Effector memory CD4-positive, alpha-beta T cell (primary cell): Measurements from ENCODE around the gene NCBP3.

ENCODE experiments used
- DNase-seq, 3 donors: peaks; one replicate each; pipeline ENCODE4 v3.0.0-alpha.2; 2020
- H3K27ac ChIP-seq: 2 replicates; pipeline ENCODE4 v1.7.0; 2013; ENCODE audit warnings: mild to moderate bottlenecking, low read length, moderate library complexity; ENCODE audit not compliant: insufficient read depth, poor library complexity, severe bottlenecking
- H3K27me3 ChIP-seq: replicated peaks from 2 replicates; pipeline ENCODE4 v1.7.0; 2013; ENCODE audit warnings: mild to moderate bottlenecking, low read length; ENCODE audit not compliant: insufficient read depth, control insufficient read depth, poor library complexity, severe bottlenecking
- H3K36me3 ChIP-seq: 2 replicates; pipeline ENCODE4 v1.7.0; 2013; ENCODE audit warnings: mild to moderate bottlenecking, low read length, moderate library complexity; ENCODE audit not compliant: control insufficient read depth, insufficient read depth
- H3K4me1 ChIP-seq: 2 replicates; pipeline ENCODE4 v1.7.0; 2013; ENCODE audit warnings: low read length, mild to moderate bottlenecking; ENCODE audit not compliant: control insufficient read depth, insufficient read depth, poor library complexity, severe bottlenecking
- H3K4me3 ChIP-seq: 2 replicates; pipeline ENCODE4 v1.7.0; 2013; ENCODE audit warnings: low read length, low read depth, mild to moderate bottlenecking; ENCODE audit not compliant: insufficient read depth, poor library complexity, severe bottlenecking
- H3K9me3 ChIP-seq: 2 replicates; pipeline ENCODE4 v1.7.0; 2013; ENCODE audit warnings: mild to moderate bottlenecking, low read length, moderate library complexity; ENCODE audit not compliant: control insufficient read depth

Gene NCBP3

DNA sequence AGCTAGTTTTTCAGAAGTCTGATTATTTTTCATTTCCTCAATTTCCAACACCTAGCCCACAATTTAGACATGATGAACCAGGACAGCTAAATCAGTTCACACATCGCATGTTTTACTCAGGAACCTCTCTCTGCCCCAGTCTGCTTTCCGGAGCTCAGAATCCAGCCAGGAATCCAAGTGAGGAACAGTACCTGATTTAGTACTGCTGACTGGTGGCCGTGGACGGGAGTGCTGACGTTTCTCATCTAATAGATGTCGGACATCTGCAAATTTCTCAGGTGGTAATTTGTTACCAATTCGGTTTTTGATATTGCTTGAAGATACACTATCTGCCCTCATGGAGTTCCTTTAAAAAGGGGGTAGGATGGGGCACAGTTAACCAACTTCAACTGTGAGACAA, 30.1 kb downstream of the NCBP3 start:
- Histone ChIP-seq H3K27me3 (no peaks in the 10 kb centered on the region), H3K27ac (no peak overlapping the region), H3K9me3 (no peaks in the 10 kb centered on the region), H3K4me3 (no peak overlapping the region), H3K4me1 (no peaks in the 10 kb centered on the region), H3K36me3 (peaks cover 67% of the 10 kb centered on the region)
- no peak for DNase-seq

DNA sequence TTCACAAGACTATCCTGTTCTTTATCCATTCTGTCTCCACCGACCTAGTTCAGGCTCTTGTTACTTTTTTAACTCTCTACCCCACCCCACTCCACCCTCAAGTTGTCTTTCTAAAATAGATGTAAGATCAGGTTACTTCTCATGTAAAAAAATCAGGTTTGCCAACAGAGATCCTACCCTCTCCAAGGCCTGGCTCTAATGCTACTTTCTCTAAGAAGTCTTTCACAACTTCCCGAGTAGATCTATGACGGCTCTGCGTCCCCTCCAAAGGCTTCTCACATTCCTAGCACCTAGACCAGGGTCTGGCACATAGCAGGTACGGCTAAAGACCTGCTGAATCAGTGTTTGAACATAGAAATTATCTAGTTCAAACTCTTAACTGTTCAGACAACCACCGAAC, 30.9 kb downstream of the NCBP3 start:
- Histone ChIP-seq H3K4me3 (no peak overlapping the region), H3K36me3 (peaks cover 69% of the 10 kb centered on the region), H3K27me3 (no peaks in the 10 kb centered on the region), H3K9me3 (no peaks in the 10 kb centered on the region), H3K27ac (no peak overlapping the region), H3K4me1 (no peaks in the 10 kb centered on the region)
- no peak for DNase-seq

- Histone ChIP-seq H3K36me3 (peaks cover 68% of the 10 kb centered on the region), H3K4me3 (no peak overlapping the region), H3K9me3 (no peaks in the 10 kb centered on the region), H3K27ac (no peak overlapping the region), H3K4me1 (no peaks in the 10 kb centered on the region), H3K27me3 (no peaks in the 10 kb centered on the region)
- DNase-seq = no peak
These were observed 31.7 kb downstream of the NCBP3 start for GRCh38 chr17:3814361-3814760.

DNA sequence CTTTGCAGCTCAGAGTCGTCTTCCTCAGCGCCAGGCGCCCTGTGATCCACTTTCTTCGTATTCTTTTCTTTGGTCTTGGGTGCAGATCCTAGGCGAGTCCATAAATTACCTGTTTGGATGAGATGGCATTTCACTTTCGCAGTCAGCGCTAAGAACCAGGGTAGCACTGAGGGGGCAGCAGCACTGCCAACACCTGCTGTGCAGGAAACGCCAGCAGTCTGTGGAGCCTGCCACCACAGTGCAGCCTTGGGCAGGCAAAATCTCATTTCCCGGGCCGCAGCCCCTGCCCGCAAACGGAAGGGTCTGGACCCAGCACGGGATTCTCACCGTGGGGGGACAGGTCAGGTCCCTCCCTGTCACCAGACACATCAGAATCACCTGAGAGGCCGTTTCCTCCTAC, 32.9 kb downstream of the NCBP3 start:
- H3K4me1 ChIP-seq = no peaks in the 10 kb centered on the region
- H3K4me3 ChIP-seq = no peak overlapping the region
- H3K27ac ChIP-seq = no peak overlapping the region
- H3K27me3 ChIP-seq = no peaks in the 10 kb centered on the region
- H3K36me3 ChIP-seq = peaks cover 63% of the 10 kb centered on the region
- DNase-seq = no peak
- no peaks in the 10 kb centered on the region for H3K9me3 ChIP-seq

DNA sequence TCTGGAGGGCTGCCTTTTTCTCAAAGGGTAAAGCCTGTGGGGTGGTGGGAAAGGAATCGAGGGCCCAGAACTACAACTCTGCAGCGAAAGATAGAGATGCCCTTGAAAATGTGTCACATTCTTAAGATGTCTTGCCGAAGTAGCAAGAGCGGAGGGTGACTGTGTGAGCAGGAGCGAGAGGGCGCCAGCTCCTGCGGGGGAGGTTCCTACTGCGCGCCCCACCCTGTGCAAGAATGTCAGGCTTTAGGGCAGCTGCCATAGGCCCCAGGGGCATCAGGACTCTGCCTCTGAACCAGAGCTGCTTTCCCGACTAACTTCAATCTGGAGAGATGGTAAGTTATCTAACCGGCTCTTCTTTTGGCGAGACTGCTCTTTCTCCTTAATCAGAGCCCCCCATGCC, 33.3 kb downstream of the NCBP3 start:
- no peaks in the 10 kb centered on the region for H3K27me3 ChIP-seq
- no peak overlapping the region for H3K4me3 ChIP-seq
- H3K4me1 ChIP-seq = no peaks in the 10 kb centered on the region
- H3K27ac ChIP-seq = no peak overlapping the region
- H3K9me3 ChIP-seq = no peaks in the 10 kb centered on the region
- DNase-seq = no peak
- peaks cover 65% of the 10 kb centered on the region for H3K36me3 ChIP-seq

- peaks cover 65% of the 10 kb centered on the region for H3K36me3 ChIP-seq
These were observed 33.8 kb downstream of the NCBP3 start for GRCh38 chr17:3812284-3812683.

GRCh38 chr17:3810019-3810418, 36.0 kb downstream of the NCBP3 start:
- no peak for DNase-seq
- Histone ChIP-seq H3K27ac (no peak overlapping the region), H3K36me3 (peaks cover 47% of the 10 kb centered on the region), H3K27me3 (no peaks in the 10 kb centered on the region), H3K4me1 (no peaks in the 10 kb centered on the region), H3K4me3 (no peak overlapping the region), H3K9me3 (no peaks in the 10 kb centered on the region)

More at GRCh38 chr17:3812284-3812683, 33.8 kb downstream of the NCBP3 start:
- H3K27ac ChIP-seq = no peak overlapping the region
- no peaks in the 10 kb centered on the region for H3K27me3 ChIP-seq
- no peak overlapping the region for H3K4me3 ChIP-seq
- H3K4me1 ChIP-seq = no peaks in the 10 kb centered on the region
- H3K9me3 ChIP-seq = no peaks in the 10 kb centered on the region
- DNase-seq = no peak

GRCh38 chr17:3809135-3809534, 36.9 kb downstream of the NCBP3 start:
- DNase-seq = no peak
- H3K4me3 ChIP-seq = no peak overlapping the region
- H3K36me3 ChIP-seq = peaks cover 44% of the 10 kb centered on the region
- H3K27me3 ChIP-seq = no peaks in the 10 kb centered on the region
- no peaks in the 10 kb centered on the region for H3K9me3 ChIP-seq
- H3K27ac ChIP-seq = no peak overlapping the region
- no peaks in the 10 kb centered on the region for H3K4me1 ChIP-seq

DNA sequence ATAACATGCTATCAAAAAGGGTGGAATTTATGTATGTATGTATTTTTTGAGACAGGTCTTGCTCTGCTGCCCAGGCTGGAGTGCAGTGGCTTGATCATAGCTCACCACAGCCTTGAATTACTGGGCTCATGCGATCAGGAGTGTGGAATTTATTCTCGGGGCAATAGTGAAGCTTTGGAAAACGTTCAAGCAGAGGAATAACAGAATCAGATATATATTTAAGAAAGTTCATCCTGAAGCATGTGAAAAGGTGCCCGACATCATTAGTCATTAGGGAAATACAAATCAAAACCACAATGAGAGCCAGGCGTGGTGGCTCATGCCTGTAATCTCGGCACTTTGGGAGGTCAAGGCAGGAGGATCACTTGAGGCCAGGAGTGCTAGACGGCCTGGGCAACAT, 37.3 kb downstream of the NCBP3 start:
- no peaks in the 10 kb centered on the region for H3K9me3 ChIP-seq
- DNase-seq = no peak
- H3K27ac ChIP-seq = no peak overlapping the region
- no peak overlapping the region for H3K4me3 ChIP-seq
- peaks cover 42% of the 10 kb centered on the region for H3K36me3 ChIP-seq
- no peaks in the 10 kb centered on the region for H3K4me1 ChIP-seq
- no peaks in the 10 kb centered on the region for H3K27me3 ChIP-seq

- Histone ChIP-seq H3K4me3 (no peak overlapping the region), H3K4me1 (no peaks in the 10 kb centered on the region), H3K27me3 (no peaks in the 10 kb centered on the region), H3K9me3 (no peaks in the 10 kb centered on the region), H3K36me3 (peaks cover 16% of the 10 kb centered on the region), H3K27ac (no peak overlapping the region)
- DNase-seq = no peak
These were observed 40.5 kb downstream of the NCBP3 start for GRCh38 chr17:3805581-3805980.

DNA sequence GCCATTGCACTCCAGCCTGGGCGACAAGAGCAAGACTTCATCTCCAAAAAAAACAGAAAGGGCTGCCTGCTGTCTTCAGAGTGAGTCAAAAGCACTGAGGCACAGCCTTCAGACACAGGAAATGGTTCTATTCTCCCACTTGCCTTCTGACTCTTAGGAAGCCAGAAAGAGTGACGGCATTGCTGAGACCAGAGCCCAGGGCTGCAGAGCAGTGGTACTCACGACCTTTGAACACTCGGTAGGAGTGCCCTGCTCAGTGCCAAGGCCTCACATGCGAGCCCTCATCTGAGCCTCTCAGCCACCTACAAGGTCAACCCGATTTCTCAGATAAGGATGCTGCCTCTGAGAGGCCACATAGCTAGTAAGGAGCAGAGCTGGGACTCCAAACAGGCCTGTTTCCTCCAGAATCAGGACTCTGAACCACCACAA, 41.5 kb downstream of the NCBP3 start:
- Histone ChIP-seq H3K27ac (no peak overlapping the region), H3K4me3 (no peak overlapping the region), H3K27me3 (no peaks in the 10 kb centered on the region), H3K9me3 (no peaks in the 10 kb centered on the region), H3K4me1 (no peaks in the 10 kb centered on the region), H3K36me3 (peaks cover 9% of the 10 kb centered on the region)
- no peak for DNase-seq
